ENCODE measurements around the gene MEX3C. TPM values are rescaled to one million over a fixed set of nuclear protein-coding genes. Genes with fewer than 3 reads are reported as not detected.
A peak's percentile ranks its signal among the peaks of the same experiment; 100 is the strongest.

MEX3C gene
- total RNA-seq = 53.5 and 59.7 TPM in 2 replicates
- long read RNA-seq, partial matches to known transcripts = 13 of 14 reads
- long read RNA-seq, other reads (novel, unspliced or antisense) = 0 of 14 reads

DNA sequence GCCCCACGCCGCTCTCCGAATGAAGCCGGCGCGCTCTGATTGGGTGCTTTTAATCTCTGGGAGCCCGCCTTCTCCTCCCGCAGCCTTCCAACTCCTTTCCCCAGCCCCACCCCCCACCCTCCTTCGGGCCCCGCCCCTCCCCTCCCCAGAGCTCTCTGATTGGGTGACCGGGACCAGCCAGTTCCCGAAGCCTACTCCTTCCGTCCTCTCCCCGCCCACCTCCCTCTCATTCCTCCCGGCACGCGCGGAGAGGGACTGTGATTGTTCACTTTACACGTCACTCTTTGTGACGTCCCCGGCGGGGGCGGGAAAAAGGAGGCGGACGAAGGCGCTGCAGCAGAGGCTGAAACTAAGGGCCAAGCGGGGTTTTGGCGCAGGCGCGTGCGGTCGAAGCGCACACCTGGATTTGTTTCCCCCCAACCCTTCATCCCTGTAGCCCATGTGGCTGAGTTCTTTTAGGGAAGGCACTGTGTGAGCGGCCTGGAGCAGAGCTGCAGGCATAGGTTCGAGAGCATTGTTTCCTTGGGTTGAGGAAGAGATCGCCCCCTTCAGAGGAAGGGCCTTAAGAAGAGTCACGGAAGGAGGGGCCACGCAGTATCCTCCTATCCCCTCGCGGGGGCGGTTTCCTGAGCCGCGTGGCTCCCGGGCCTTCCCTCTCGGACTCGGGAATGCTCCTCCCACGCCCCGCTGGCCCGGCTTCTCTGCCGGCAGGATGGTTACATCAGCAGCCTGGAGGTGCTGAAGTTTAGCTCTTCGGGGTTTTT, at the start of gene MEX3C:
MEX3C (minus strand) TSS at position 21 of the 764 bp plus-strand sequence. CDS start 361 bp downstream, outside the sequence.
- H3K4me1 Mint-ChIP-seq (ENCODE audit: unreplicated experiment) = peaks cover 25% of the 10 kb centered on the region
- DNase-seq (ENCODE audit: extremely low spot score, unreplicated experiment) = peak; percentile 100
- peak within 1 kb of the TSS; percentile 99 for H3K27ac Mint-ChIP-seq (ENCODE audit: unreplicated experiment)
- peak within 1 kb of the TSS; percentile 96 for H3K4me3 Mint-ChIP-seq (ENCODE audit: unreplicated experiment)
- H3K27me3 Mint-ChIP-seq (ENCODE audit: unreplicated experiment) = no peaks in the 10 kb centered on the region
- H3K9me3 Mint-ChIP-seq (ENCODE audit: unreplicated experiment) = no peaks in the 10 kb centered on the region
- TF ChIP-seq, protein P1, sequence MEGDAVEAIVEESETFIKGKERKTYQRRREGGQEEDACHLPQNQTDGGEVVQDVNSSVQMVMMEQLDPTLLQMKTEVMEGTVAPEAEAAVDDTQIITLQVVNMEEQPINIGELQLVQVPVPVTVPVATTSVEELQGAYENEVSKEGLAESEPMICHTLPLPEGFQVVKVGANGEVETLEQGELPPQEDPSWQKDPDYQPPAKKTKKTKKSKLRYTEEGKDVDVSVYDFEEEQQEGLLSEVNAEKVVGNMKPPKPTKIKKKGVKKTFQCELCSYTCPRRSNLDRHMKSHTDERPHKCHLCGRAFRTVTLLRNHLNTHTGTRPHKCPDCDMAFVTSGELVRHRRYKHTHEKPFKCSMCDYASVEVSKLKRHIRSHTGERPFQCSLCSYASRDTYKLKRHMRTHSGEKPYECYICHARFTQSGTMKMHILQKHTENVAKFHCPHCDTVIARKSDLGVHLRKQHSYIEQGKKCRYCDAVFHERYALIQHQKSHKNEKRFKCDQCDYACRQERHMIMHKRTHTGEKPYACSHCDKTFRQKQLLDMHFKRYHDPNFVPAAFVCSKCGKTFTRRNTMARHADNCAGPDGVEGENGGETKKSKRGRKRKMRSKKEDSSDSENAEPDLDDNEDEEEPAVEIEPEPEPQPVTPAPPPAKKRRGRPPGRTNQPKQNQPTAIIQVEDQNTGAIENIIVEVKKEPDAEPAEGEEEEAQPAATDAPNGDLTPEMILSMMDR (IDR thresholded peaks at IDR 0.05) = peak; percentile 49
- H3K36me3 Mint-ChIP-seq (ENCODE audit: unreplicated experiment) = no peaks in the 10 kb centered on the region

GRCh38 chr18:51241226-51241625, 43.7 kb upstream of the MEX3C start:
- H3K4me3 Mint-ChIP-seq (ENCODE audit: unreplicated experiment) = no peak overlapping the region
- no peaks in the 10 kb centered on the region for H3K36me3 Mint-ChIP-seq (ENCODE audit: unreplicated experiment)
- no peaks in the 10 kb centered on the region for H3K27me3 Mint-ChIP-seq (ENCODE audit: unreplicated experiment)
- TF ChIP-seq, protein P1 (IDR thresholded peaks at IDR 0.05) = no peak
- H3K4me1 Mint-ChIP-seq (ENCODE audit: unreplicated experiment) = peaks cover 13% of the 10 kb centered on the region
- DNase-seq (ENCODE audit: extremely low spot score, unreplicated experiment) = no peak
- H3K27ac Mint-ChIP-seq (ENCODE audit: unreplicated experiment) = no peak overlapping the region
- no peaks in the 10 kb centered on the region for H3K9me3 Mint-ChIP-seq (ENCODE audit: unreplicated experiment)

DNA sequence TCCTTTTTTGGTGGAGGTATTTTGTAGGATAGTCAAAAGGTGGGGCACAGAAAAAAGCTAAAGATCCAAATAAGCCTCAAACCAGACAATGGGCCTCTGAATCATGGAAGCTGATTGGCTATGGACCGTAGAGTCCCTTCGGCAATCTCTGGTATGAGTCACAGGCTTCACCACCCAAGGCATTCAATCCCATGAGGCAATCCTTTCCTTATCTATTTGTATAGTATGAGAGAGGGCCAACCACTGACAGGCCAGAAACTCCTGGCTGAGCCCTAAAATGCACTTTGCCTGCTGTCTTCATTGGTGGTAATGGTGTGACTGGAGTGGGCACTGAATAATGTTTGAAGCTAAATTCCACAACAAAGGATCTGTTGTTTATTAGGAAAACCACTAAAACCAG, 38.7 kb upstream of the MEX3C start:
- TF ChIP-seq, protein P1 (IDR thresholded peaks at IDR 0.05) = no peak
- H3K4me1 Mint-ChIP-seq (ENCODE audit: unreplicated experiment) = peaks cover 30% of the 10 kb centered on the region
- no peaks in the 10 kb centered on the region for H3K27me3 Mint-ChIP-seq (ENCODE audit: unreplicated experiment)
- H3K4me3 Mint-ChIP-seq (ENCODE audit: unreplicated experiment) = no peak overlapping the region
- no peak for DNase-seq (ENCODE audit: extremely low spot score, unreplicated experiment)
- peak overlapping the region; percentile 31 for H3K27ac Mint-ChIP-seq (ENCODE audit: unreplicated experiment)
- H3K9me3 Mint-ChIP-seq (ENCODE audit: unreplicated experiment) = no peaks in the 10 kb centered on the region
- no peaks in the 10 kb centered on the region for H3K36me3 Mint-ChIP-seq (ENCODE audit: unreplicated experiment)

GRCh38 chr18:51235009-51235789, 37.7 kb upstream of the MEX3C start:
- DNase-seq (ENCODE audit: extremely low spot score, unreplicated experiment) = peak; percentile 74
- H3K9me3 Mint-ChIP-seq (ENCODE audit: unreplicated experiment) = no peaks in the 10 kb centered on the region
- TF ChIP-seq, protein P1 (IDR thresholded peaks at IDR 0.05) = no peak
- H3K27ac Mint-ChIP-seq (ENCODE audit: unreplicated experiment) = peak overlapping the region; percentile 32
- H3K36me3 Mint-ChIP-seq (ENCODE audit: unreplicated experiment) = no peaks in the 10 kb centered on the region
- H3K27me3 Mint-ChIP-seq (ENCODE audit: unreplicated experiment) = no peaks in the 10 kb centered on the region
- peaks cover 30% of the 10 kb centered on the region for H3K4me1 Mint-ChIP-seq (ENCODE audit: unreplicated experiment)
- H3K4me3 Mint-ChIP-seq (ENCODE audit: unreplicated experiment) = peak overlapping the region; percentile 7

Data from osteocyte (in vitro differentiated cells).